HG02610 (cell line): ENCODE measurements around the gene LIPN.
A peak's percentile ranks its signal among the peaks of the same experiment; 100 is the strongest.

Experiments used
- ATAC-seq: cut with Tn5 transposase; IDR thresholded peaks from one replicate; pipeline ENCODE4 v1.9.1; 2021; ENCODE audit warnings: mild to moderate bottlenecking, moderate library complexity; ENCODE audit not compliant: unreplicated experiment

LIPN gene

DNA sequence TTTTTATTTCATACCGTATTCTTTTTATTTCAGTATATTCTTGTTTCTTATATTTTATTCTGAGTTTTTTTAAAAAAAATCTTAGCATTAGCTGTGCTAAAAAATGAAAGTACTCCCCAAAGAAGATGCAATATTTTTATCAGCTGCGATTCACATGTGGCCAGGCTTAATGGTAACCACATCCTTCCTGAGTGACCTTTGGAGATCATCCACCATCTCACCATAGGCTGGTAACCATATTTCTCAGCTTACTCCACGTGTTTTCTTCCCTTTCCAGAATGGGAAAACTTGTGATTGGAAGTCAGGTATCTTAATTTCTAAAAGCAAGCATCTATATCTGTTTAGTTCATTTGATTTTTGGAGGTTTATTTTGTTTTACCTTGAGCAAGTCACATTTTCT lies 23.9 kb downstream of the LIPN start:
- no peak for ATAC-seq

DNA sequence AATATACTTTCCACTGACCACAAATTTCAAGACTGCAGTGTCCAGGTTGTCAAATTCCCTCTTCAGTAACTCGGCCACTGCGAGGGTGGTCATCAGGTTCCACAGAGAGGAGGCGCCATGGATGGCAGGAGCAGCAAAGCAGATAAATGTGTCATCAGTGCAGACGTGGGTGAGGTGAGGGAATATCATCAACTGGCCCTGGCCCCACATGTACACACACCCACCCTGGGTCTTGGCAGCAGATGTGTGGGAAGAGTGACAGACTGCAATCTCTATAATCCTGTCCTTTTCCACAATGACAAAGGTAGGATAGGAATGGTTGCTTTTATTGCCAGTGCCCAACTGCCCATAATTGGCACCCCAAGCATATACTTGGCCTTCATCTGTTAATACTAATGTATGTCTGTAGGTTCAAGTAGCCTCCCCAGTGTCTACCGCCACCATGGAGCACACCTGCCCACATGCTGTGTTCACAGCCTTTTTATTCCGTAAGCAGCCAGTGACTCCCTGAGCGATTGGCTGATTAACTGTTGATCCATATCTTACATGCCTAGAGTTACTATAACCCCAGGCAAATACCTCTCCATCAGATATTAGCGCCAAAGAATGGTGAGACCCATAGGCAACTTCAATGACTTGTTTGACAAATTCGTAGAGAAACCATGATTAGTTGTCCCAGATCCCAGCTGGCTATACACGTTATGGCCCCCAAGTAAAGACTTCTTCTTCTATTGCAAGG lies 26.4 kb downstream of the LIPN start:
- no peak for ATAC-seq

DNA sequence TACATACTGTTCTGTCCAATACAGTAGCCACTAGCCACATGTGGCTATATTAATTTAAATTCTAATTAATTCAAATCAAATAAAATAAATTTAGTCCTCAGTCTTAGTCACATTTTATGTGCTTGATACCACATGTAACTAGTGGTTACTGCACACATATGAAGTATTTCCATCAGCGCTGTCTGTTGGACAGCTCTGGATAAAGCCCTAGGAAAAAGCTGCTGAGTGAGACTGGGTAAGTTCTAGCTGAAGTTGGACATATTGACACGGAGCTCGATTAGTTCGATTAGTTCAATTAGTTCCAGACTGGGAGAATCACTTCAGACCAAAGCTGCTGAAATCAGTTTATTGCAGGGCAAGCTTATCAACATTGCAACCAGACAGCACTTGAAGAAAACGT lies 27.6 kb downstream of the LIPN start:
- no peak for ATAC-seq

DNA sequence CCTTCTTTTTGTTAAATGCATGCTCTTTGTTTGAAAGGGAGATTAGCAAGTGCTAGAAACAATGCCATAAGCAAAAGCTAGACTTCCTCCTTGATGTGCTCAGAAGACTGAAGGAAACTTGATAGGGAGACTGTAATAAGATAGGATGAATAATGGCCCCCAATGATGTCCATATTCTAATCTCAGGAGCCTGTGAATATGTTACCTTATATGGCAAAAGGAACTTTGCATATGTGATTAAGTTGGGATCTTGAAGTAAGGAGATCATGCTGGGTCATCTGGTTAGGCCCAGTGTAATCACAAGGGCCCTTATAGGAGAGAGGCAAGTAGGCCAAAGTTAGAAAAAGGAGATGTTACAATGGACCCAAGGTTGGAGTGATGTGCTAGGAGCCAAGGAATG lies 29.1 kb downstream of the LIPN start:
- no peak for ATAC-seq

DNA sequence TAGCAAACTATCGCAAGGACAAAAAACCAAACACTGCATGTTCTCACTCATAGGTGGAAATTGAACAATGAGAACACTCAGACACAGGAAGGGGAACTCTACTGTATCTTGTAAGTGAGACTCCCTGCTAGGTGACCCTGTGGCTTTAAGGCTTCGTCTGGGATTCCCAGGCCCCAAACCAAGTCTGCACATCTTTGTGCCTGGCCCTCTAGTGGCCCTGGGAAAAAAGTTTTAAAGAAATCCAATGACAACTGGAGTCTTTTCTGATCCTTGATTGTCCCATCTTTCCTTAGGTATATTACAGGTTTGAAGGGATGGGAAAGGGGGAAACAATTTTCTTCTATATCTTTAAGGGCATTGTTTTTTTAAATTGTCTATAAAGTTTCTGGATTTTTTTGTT lies 32.1 kb downstream of the LIPN start:
- ATAC-seq, result peak; percentile 58

DNA sequence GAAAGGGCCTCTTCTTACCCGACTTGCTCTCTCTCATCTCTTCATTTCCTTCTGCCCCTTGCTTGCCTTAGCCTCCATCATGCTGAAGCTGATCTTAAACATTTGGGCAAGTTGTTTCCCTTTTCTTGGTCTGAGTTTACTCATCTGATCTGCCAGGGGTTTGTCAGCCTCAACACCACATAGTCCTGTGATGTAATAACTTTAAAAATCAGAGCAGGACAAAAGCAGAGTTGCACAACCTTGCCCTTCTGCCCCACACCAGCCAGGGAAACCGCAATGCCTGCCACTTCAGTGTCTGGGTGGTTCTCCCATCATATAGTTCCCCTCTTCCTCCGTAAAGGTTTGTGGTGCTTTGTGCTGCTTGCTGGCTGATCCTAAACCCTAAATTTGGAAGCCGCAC lies 32.8 kb downstream of the LIPN start:
- no peak for ATAC-seq

DNA sequence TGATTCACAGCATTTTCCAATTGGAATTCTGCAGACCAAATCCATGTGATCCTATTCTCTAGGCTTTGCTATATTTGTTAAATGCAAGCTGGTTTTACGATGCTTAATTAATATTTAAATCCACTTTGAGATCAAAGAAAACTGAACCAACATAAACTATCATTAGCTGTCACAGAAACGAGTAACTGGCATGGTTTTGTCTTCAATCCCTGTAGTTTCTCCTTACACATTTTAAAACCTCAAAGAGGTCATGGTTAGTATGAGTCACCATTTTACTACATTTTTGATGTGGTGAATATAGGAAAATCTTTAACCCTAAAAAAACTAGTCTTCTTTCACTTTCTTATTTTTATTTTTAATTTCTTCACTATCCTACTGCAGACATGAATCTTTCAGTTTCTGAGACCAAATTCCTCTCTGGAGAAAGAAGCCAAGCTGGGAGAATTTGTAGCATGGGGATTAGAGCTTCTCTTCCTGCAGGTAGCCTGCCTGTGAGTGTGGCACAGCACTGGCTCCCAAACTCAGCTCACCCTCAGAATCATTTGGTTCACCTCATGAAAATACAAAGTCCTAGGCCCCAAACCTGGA lies 34.0 kb downstream of the LIPN start:
- ATAC-seq, result peak; percentile 78

DNA sequence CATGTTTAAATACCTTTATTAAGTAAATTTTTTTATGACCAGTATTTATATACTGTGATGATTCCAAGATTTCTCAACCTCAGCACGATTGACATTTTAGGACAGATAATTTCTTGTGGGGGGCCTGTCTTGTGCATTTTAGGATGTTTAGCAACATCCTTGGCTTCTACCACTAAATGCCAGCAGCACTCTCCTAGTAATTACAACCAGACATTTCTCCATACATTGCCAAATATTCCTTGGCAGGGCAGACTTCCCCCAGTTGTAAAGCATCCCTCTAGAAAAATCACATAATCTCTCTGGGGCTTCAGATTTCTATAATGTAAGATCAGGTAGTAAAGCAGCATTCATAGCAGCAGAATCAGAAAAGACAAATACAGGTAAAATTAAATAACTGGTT lies 34.9 kb downstream of the LIPN start:
- no peak for ATAC-seq

DNA sequence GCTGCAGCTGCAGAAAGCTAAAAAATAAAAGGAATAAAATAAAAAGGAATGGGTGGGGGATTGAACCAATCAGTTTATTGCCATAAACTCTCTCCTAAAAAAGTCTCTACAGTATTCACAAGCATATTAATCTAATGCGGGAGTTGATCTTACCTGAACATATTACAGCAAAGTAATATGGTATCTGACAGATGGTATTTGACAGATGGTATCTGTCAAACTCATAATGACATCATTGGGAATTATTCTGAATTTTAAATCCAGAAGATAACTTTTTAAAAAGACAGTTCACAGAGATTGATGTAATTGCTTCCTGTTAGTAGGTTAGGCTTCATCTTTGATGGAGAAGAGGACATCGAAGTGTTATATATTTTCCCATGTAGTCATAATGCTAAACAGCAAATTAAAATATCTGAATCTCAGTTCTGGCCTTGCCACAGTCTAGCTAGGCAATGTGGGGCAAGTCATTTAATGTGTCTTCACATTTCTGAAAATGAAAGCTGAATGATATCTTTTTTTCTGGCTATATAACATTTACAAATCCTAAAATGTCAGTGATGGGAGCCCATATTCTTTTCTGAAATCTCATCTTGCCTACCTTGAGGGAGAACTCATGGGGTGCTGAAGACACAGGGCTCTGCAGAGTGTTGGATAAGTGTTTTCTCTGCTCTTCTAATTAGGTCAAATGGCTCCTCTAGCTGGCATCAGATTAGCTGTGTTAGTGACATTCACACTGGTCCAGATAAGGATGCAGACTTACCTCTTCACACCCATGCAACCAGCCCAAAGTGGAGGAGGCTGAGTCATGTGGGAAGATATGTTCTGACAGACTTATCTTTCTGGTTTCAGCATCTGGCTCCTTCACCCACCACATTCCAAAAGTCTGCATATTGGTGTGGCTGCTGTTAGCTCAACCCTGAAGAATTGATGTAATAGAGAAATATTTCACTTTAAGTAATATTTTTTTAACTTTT lies 40.6 kb downstream of the LIPN start:
- no peak for ATAC-seq

DNA sequence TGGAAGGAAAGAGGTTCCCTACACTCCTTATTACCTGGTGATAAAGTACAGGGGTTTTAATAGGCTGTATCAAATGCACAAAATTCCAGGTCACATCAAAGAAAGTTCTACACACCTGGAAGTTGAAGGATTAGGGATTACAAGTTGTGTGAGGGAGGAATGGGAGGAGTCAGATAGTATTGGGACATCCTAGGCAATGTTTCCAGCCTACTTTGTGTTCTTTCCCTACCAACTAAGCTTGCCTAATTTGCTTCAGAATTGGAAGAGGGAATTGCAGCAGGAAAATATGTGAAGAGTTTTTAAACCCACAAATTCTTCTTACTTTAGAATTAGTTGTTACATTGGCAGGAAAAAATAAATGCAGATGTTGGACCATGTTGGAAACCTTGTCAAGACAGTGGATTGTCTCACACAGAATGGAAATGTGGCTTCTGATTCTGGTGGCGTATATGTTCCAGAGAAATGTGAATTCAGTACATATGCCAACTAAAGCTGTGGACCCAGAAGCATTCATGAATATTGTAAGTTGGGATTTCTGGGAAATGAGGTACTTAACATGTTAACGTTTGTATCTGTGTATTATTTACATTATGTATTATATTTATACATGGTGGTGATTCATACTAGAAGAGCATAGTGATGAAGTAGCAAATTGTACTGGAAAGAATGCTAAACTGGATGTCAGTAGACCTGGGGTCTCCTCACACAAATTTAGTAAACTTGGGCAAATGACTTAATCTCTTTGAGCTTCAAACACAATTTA lies 42.9 kb downstream of the LIPN start, which contains the start of gene LIPM:
LIPM (plus strand) TSS at position 208 of the 763 bp plus-strand sequence; CDS start at position 375, 167 bp downstream.
- ATAC-seq, result no peak

DNA sequence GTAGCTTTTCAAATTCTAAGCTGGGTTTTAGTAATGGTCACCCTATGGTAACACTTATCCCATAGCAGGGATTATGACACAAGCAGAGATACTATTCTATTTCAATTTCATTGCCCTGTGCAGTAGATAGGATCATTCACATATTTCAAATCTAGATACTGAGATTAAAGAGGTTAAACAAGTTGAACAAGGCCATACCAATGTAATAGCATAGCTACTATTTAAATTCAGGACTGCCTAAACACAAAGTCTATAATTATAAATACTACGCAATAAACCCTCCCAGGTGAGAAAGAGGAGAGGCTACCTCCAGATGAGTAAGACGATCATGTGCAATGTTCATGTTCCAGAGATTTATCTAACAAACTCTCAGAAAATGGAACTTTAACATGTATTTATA lies 43.8 kb downstream of the LIPN start:
- no peak for ATAC-seq

DNA sequence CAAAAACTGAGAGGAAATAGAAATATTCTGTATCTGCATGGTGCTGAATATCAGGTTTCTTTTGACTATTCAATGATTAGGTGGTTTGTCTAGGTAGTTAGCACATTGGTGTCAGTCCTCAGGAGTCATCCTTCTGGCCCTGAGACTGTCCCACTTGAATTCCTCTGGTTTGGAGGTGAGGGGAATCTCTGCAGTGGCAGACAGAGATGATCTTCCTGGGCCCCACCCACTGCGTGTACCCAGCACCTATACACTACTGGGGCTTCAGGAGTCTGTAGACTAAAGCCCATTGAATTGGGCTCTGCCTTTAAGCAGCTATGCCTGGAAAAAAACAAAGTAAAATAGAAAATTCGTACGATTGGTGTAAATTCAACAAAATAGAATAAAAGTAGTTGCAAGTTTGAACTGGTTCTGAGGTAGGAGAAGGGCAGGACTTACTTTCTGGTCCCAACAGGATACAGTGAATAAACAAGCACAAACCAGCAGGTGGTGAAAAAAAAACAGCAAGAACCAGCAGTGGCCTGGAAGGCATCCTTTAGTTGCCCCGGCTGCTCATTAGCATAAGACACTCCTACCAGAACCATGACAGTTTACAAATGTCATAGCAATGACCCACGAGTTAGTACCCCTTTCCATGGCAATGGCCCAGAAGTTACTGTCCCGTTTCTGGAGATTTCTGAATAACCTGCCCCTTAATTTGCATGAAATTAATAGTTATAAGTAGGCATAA lies 44.4 kb downstream of the LIPN start:
- no peak for ATAC-seq

DNA sequence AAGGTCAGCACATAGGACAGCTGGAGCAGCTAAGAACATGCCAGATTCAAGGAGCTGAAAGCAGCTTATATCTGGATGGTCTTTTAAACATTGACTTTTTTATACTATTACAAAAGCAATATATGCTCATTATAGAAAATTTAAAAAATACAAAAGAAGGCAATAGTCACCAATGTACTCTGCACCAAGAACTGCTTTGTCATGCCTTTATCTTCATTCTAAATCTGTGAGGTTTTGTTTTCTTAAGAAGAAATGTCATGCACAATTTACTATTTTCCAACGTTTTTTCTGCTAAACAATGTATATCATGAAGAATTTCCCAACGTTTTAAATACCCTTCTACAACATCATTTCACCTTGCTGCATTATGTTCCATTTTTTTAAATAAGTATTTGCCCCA lies 45.5 kb downstream of the LIPN start:
- ATAC-seq, result no peak

DNA sequence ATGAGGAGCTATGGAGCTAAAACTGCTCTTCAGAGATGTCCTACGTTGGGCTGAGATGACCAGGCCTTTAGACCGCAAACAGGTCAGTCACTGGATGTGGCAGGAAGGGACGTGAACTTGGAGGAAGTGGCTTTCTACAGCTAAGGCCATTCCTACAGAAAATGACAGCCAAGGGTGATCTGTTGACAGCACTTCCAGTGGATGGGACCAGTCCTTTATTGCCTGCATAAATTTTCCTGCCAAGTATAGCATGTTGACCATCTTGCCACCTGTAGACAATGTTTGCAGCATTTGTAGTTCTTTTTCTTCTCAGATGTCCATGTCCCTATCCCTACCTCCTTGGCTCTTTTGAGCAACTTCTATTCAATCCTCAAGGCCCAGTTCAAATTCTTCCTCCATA lies 46.1 kb downstream of the LIPN start:
- ATAC-seq, result no peak

DNA sequence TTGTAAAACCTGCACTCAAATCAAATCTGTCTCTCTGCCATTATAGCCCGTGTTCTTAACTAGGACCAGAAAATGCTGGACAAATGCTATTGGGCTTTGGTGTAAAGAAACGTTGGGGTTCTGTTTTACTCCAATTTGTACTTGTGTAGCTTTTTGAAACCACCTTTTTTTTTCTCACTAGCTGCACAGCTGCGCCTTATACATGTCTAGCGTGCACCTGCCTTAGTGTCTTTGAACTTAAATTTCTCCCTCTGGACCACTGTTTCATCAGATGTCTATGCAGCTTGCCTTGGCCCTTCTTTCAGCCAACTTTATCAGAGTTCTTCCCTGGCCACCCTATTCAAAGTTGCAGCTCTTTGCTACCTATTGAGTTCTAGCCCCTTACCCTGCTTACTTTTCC lies 49.8 kb downstream of the LIPN start:
- no peak for ATAC-seq

DNA sequence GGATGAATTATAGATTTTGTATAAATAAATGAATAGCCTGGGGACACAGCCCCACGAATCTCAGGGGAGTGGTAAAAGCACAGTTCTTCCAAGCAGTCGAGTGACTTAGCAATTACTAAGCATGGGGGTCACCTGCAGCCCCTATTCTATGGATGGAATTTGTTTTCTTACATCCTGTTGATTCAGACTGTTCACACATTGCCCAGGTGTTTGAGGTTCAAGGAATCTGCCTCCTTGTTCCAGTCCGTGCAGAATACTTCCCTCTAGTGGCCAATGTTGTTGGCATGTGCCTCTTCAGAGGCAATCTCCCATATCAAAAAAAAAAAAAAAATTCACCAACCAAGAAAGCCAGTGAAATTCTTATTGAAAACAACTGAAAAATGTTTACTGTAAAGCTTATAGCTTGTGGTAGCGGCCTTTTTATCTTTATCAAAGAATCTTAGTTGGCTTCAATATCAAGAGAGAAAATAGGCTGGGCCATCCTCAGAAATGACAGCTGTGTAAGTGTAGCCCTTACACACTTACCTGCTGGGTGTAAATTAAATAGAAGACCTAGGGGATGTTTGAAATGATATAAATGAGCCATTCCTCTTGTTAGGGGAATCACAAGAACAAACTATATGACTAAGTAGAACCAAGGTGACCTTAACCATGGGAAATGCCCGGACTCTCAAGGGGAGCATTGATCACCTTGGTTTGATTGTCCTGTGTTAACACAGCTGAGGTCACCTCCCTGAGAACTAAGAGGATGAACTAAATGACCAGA lies 50.6 kb downstream of the LIPN start:
- ATAC-seq, result peak; percentile 73

DNA sequence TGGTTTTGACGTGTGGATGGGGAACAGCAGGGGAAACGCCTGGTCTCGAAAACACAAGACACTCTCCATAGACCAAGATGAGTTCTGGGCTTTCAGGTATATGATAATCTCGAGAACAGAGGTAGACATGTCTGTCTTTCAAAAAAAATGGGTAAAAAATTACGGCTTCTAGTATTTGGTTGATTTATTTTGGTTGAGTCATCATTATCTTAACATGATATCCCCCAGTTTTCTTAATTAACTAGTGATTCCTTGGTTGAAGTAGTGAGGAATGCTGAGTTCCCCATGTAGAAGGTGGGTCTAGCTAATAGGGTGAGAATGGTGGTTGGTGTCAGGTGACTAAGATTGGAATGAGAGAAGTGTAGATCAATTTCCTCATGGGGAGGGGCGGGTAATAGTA lies 53.4 kb downstream of the LIPN start:
- ATAC-seq, result no peak

DNA sequence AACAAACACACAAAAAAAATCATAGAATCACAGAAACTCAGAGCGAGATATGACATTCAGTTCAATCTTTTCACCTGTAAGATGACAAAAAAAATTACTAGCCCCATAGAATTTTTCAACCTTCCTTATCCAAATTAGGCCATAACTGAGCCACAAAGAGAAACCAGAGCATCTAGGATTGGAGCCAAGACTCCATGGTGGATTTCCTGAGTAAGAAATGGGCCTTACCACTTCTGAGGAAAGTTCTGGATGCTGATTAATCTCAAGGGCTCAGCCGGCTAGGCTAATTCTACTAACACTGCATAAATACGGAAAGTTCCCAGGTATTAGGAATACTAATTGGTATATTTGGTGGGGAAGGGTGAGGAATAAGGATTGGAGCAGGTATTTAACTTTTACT lies 59.5 kb downstream of the LIPN start:
- ATAC-seq, result no peak

DNA sequence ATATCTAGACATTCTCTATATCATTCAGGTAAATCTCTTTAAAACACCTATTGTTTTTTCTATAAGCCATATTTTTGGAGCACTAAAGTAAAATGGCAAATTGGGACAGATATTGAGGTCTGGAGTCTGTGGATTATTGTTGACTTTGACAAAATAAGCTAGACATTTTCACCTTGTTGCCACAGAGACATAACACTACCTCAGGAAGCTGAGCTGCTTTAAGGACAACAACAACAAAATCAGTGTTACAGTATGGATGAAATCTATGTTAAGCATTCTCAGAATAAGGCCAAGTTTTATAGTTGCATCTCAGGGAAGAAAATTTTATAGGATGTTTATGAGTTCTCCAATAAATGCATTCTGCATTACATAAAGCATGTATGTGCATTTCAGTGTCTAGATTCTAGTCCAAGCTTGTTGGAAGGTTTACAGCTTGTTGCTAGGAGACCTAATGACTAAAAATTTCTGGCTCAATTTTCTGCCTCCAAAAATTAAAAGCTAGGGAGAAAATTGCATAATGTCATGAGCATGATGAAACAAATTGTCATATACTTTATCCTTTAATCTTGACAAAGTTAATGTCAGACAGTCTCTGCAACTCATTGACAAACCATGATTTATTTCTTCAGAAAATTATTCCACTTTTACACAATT lies 61.1 kb downstream of the LIPN start:
- no peak for ATAC-seq
